CD14-positive monocyte (primary cell): ENCODE measurements around the gene EPHB4. TPM values are rescaled to one million over a fixed set of nuclear protein-coding genes. Genes with fewer than 3 reads are reported as not detected.

Experiments
- DNase-seq, 3 donors: peaks; one replicate each; pipeline ENCODE4 v3.0.0-alpha.2; 2011 to 2022
- H2AFZ ChIP-seq: 2 replicates; pipeline ENCODE4 v1.6.0; 2012; ENCODE audit warnings: mild to moderate bottlenecking, low read depth, low read length, inconsistent platforms; ENCODE audit not compliant: insufficient read depth, poor library complexity, severe bottlenecking
- H3K27ac ChIP-seq, 2 donors: 1 replicate in 1 of 2; 2 replicates in 1 of 2; pipeline ENCODE4 v1.5.1; 2012 to 2013; ENCODE audit warnings: low read length in 2 of 2, control low read depth in 1 of 2, inconsistent platforms in 1 of 2, low read depth in 1 of 2, mild to moderate bottlenecking in 1 of 2
- H3K27me3 ChIP-seq, 2 donors: one replicate each; pipeline versions ENCODE4 v1.6.0 to v1.6.1; 2011 to 2013; ENCODE audit warnings: low read length in 2 of 2; ENCODE audit not compliant: control insufficient read depth in 2 of 2, insufficient read depth in 2 of 2
- H3K36me3 ChIP-seq, 2 donors: replicated peaks in 1 of 2; 1 replicate in 1 of 2; 2 replicates in 1 of 2; pipeline versions ENCODE4 v1.5.1 to v1.6.1; 2012 to 2013; ENCODE audit warnings: low read length in 2 of 2, control low read depth in 1 of 2, inconsistent platforms in 1 of 2, mild to moderate bottlenecking in 1 of 2; ENCODE audit not compliant: insufficient read depth in 2 of 2, control insufficient read depth in 1 of 2
- H3K4me1 ChIP-seq, 2 donors: 1 replicate in 1 of 2; 2 replicates in 1 of 2; pipeline versions ENCODE4 v1.5.1 to v1.6.1; 2012 to 2013; ENCODE audit warnings: low read length in 2 of 2, control low read depth in 1 of 2, inconsistent platforms in 1 of 2, mild to moderate bottlenecking in 1 of 2, moderate library complexity in 1 of 2; ENCODE audit not compliant: insufficient read depth in 2 of 2, control insufficient read depth in 1 of 2
- H3K4me2 ChIP-seq: replicated peaks from 2 replicates; pipeline ENCODE3; 2012; ENCODE audit warnings: low read length, moderate library complexity, mild to moderate bottlenecking; ENCODE audit not compliant: poor library complexity, severe bottlenecking; ENCODE audit errors: extremely low read depth
- H3K4me3 ChIP-seq, 3 experiments: fragments of 200-600 bp in 1 of 3; sonication (generic) in 1 of 3; replicated peaks in 1 of 3; 1 replicate in 2 of 3; 2 replicates in 1 of 3; pipeline ENCODE4 v1.5.1; 2011 to 2013; ENCODE audit warnings: low read length in 3 of 3, mild to moderate bottlenecking in 3 of 3, control low read depth in 2 of 3, low read depth in 2 of 3, inconsistent platforms in 1 of 3, moderate library complexity in 1 of 3
- H3K79me2 ChIP-seq: 2 replicates; pipeline ENCODE4 v1.6.0; 2012; ENCODE audit warnings: mild to moderate bottlenecking, control low read depth, inconsistent platforms, low read length, moderate library complexity; ENCODE audit not compliant: insufficient read depth
- H3K9ac ChIP-seq: 2 replicates; pipeline ENCODE4 v1.6.0; 2017; ENCODE audit warnings: low read length, mild to moderate bottlenecking; ENCODE audit not compliant: insufficient read depth, poor library complexity, severe bottlenecking
- H3K9me3 ChIP-seq, 2 donors: replicated peaks in 1 of 2; 1 replicate in 1 of 2; 2 replicates in 1 of 2; pipeline versions ENCODE4 v1.5.1 to v1.6.1; 2012 to 2013; ENCODE audit warnings: low read length in 2 of 2, control low read depth in 1 of 2; ENCODE audit not compliant: control insufficient read depth in 1 of 2, insufficient read depth in 1 of 2
- H4K20me1 ChIP-seq: 2 replicates; pipeline ENCODE4 v1.6.0; 2012; ENCODE audit warnings: mild to moderate bottlenecking, low read length, control low read depth, moderate library complexity; ENCODE audit not compliant: insufficient read depth
- H3K27ac Mint-ChIP-seq, 7 donors: one replicate each; pipeline ENCODE4 v1.8.0; 2020; ENCODE audit warnings: mild to moderate bottlenecking in 7 of 7, mixed read lengths in 7 of 7, moderate library complexity in 6 of 7, inconsistent platforms in 2 of 7
- H3K27me3 Mint-ChIP-seq, 3 donors: one replicate each; pipeline ENCODE4 v1.8.0; 2021 to 2022; ENCODE audit warnings: low read depth in 3 of 3, mild to moderate bottlenecking in 3 of 3, mixed read lengths in 3 of 3, moderate library complexity in 3 of 3, inconsistent platforms in 1 of 3
- H3K36me3 Mint-ChIP-seq, 2 donors: one replicate each; pipeline ENCODE4 v1.8.0; 2020; ENCODE audit warnings: mixed read lengths in 2 of 2, inconsistent platforms in 1 of 2, mild to moderate bottlenecking in 1 of 2
- H3K4me1 Mint-ChIP-seq: one replicate; pipeline ENCODE4 v1.8.0; 2020; ENCODE audit warnings: mild to moderate bottlenecking, mixed read lengths
- H3K4me3 Mint-ChIP-seq, 2 donors: one replicate each; pipeline ENCODE4 v1.8.0; 2020; ENCODE audit warnings: mild to moderate bottlenecking in 2 of 2, mixed read lengths in 2 of 2, moderate library complexity in 1 of 2
- H3K9me3 Mint-ChIP-seq, 7 donors: one replicate each; pipeline ENCODE4 v1.8.0; 2020 to 2022; ENCODE audit warnings: mixed read lengths in 7 of 7, mild to moderate bottlenecking in 6 of 7, moderate library complexity in 6 of 7, inconsistent platforms in 2 of 7
- CTCF ChIP-seq: fragments of 200-600 bp; IDR thresholded peaks from one replicate; pipeline ENCODE4 v1.8.0; 2022; ENCODE audit warnings: antibody characterized with exemption, mild to moderate bottlenecking
- WGBS: methylation state at CpG from one replicate; pipeline ENCODE4 v1.1.5; 2013; ENCODE audit warnings: missing lambda C conversion rate; ENCODE audit not compliant: insufficient coverage; 5-methylcytosine and 5-hydroxymethylcytosine counted together
- intact Hi-C, 2 donors: fragments of 100-400 bp; cut with micrococcal nuclease; formaldehyde crosslinking; loops; one replicate each; pipeline versions ENCODE4 v1.15.0 to v1.15.1; 2023
- polyA plus RNA-seq, 3 donors: library from polyadenylated mRNA; depleted of rRNA in 1 of 3; unstranded in 2 of 3; stranded (reverse) in 1 of 3; fragments of 300-500 nt in 2 of 3; fragments of >200 nt in 1 of 3; fragmentation: Illumina TruSeq in 2 of 3; gene quantifications; 1 replicate in 2 of 3; 2 replicates in 1 of 3; pipeline ENCODE4 v1.2.3, GENCODE V29; 2012 to 2021

EPHB4 gene
- polyA plus RNA-seq, 3 donors, result 5.0 to 6.5 (median 5.7) TPM

- H3K9me3 Mint-ChIP-seq, result peaks cover 0 to 1% (median 0%) of the 10 kb centered on the region in 7 donors
- Histone ChIP-seq H3K9me3 (no peaks in the 10 kb centered on the region), H3K27ac (no peak overlapping the region), H3K79me2 (no peaks in the 10 kb centered on the region), H2AFZ (no peak overlapping the region), H3K27me3 (no peaks in the 10 kb centered on the region), H3K4me2 (no peak overlapping the region), H3K36me3 (peaks cover 6 to 41% of the 10 kb centered on the region in 2 donors), H3K4me1 (peaks cover 21 to 26% of the 10 kb centered on the region in 2 donors), H3K9ac (no peak overlapping the region), H3K4me3 (no peak overlapping the region), H4K20me1 (no peaks in the 10 kb centered on the region)
- H3K4me3 Mint-ChIP-seq, result peak overlapping the region in 1 of 2 donors; percentile 26
- H3K27me3 Mint-ChIP-seq, result peaks cover 4 to 5% (median 5%) of the 10 kb centered on the region in 3 donors
- WGBS, result 97% methylated on average over 8 of the region's 9 CpGs
- H3K4me1 Mint-ChIP-seq, result peaks cover 30% of the 10 kb centered on the region
- TF ChIP-seq CTCF, result no peak
- intact Hi-C loops, result no loop called here
- H3K27ac Mint-ChIP-seq, result no peak overlapping the region
- DNase-seq, result no peak
- peaks cover 47 to 48% of the 10 kb centered on the region in 2 donors for H3K36me3 Mint-ChIP-seq
Observed at GRCh38 chr7:100806276-100806675, 21.0 kb downstream of the EPHB4 start.

- DNase-seq, result no peak
- H3K27me3 ChIP-seq, result peaks cover 0 to 2% of the 10 kb centered on the region in 2 donors
- intact Hi-C loops, result no loop called here
- H3K4me1 ChIP-seq, result peaks cover 21 to 26% of the 10 kb centered on the region in 2 donors
- Mint-ChIP-seq H3K27me3 (peaks cover 7 to 15% (median 14%) of the 10 kb centered on the region in 3 donors), H3K4me1 (peaks cover 28% of the 10 kb centered on the region), H3K9me3 (peaks cover 0 to 3% (median 0%) of the 10 kb centered on the region in 7 donors), H3K36me3 (peaks cover 41 to 42% of the 10 kb centered on the region in 2 donors), H3K4me3 (no peak overlapping the region), H3K27ac (peak overlapping the region in 2 of 7 donors; percentile 4 to 33)
- H3K27ac ChIP-seq, result no peak overlapping the region
- H3K9me3 ChIP-seq, result no peaks in the 10 kb centered on the region
- H3K9ac ChIP-seq, result no peak overlapping the region
- over 99% methylated on average over 17 of the region's 22 CpGs for WGBS
- no peaks in the 10 kb centered on the region for H4K20me1 ChIP-seq
- H2AFZ ChIP-seq, result no peak overlapping the region
- H3K4me3 ChIP-seq, result no peak overlapping the region
- H3K79me2 ChIP-seq, result no peaks in the 10 kb centered on the region
- no peak for TF ChIP-seq CTCF
- no peak overlapping the region for H3K4me2 ChIP-seq
- peaks cover 6 to 41% of the 10 kb centered on the region in 2 donors for H3K36me3 ChIP-seq
Observed at GRCh38 chr7:100804681-100805431, 22.5 kb downstream of the EPHB4 start.
